Measurements from ENCODE around the gene GGT7. TPM values are rescaled to one million over a fixed set of nuclear protein-coding genes. Genes with fewer than 3 reads are reported as not detected.

GGT7 gene
- total and polyA plus RNA-seq, 9 of the 15 experiments (the other 6 are each of a cell fraction or from before 2014, with no cell fraction given), result 0.04 to 18.3 (median 5.9) TPM

- TF ChIP-seq DEAF1 (CRISPR knock-in tag; IDR thresholded peaks at IDR 0.05), result no peak
- no peak for TF ChIP-seq SMC3 (conservative IDR thresholded peaks at IDR 0.05; ENCODE audit: insufficient read depth, low read depth, low read length)
- no peak for TF ChIP-seq TEAD2 (tag; IDR thresholded peaks at IDR 0.05)
- TF ChIP-seq NCOA6 (IDR thresholded peaks at IDR 0.05), result no peak
- TF ChIP-seq MEF2D (tag; conservative IDR thresholded peaks at IDR 0.05; ENCODE audit: low read depth), result no peak
- TF ChIP-seq DACH1 (IDR thresholded peaks at IDR 0.05; ENCODE audit: partially characterized antibody), result peak; percentile 27
- TF ChIP-seq ZNF609 (CRISPR knock-in tag; IDR thresholded peaks at IDR 0.05; ENCODE audit: borderline replicate concordance), result no peak
- peak; percentile 48; the same call in 1 of the 2 replicates for TF ChIP-seq ARID1B (IDR thresholded peaks at IDR 0.05)
- TF ChIP-seq POLR2A (conservative IDR thresholded peaks at IDR 0.05), result no peak
- TF ChIP-seq RUNX1 (IDR thresholded peaks at IDR 0.05; ENCODE audit: low read depth), result no peak
- no peak for TF ChIP-seq RERE (CRISPR knock-in tag; IDR thresholded peaks at IDR 0.05; ENCODE audit: borderline replicate concordance)
- TF ChIP-seq BRD9 (IDR thresholded peaks at IDR 0.05; ENCODE audit: low read depth, partially characterized antibody), result no peak
Measured at GRCh38 chr20:34875642-34876405, 3.2 kb upstream of the GGT7 start (continued).
